ENCODE measurements around the gene RAB11B. TPM values are rescaled to one million over a fixed set of nuclear protein-coding genes. Genes with fewer than 3 reads are reported as not detected.
A peak's percentile ranks its signal among the peaks of the same experiment; 100 is the strongest.

RAB11B gene
- total RNA-seq, 1 donor from 2014 or later, result 191 TPM

GRCh38 chr19:8449830-8450229 lies 59.7 kb downstream of the RAB11B start:
- peak overlapping the region; percentile 64 for H3K27ac Mint-ChIP-seq
- H3K9me3 Mint-ChIP-seq (ENCODE audit: low read depth), result no peaks in the 10 kb centered on the region
- no peaks in the 10 kb centered on the region for H3K27me3 Mint-ChIP-seq
- peak overlapping the region; percentile 16 for H3K4me3 Mint-ChIP-seq (ENCODE audit: low read depth)
- no peak for DNase-seq (ENCODE audit: low spot score, unreplicated experiment)
- peaks cover 65% of the 10 kb centered on the region for H3K4me1 Mint-ChIP-seq (ENCODE audit: low read depth)
- TF ChIP-seq, protein P1, sequence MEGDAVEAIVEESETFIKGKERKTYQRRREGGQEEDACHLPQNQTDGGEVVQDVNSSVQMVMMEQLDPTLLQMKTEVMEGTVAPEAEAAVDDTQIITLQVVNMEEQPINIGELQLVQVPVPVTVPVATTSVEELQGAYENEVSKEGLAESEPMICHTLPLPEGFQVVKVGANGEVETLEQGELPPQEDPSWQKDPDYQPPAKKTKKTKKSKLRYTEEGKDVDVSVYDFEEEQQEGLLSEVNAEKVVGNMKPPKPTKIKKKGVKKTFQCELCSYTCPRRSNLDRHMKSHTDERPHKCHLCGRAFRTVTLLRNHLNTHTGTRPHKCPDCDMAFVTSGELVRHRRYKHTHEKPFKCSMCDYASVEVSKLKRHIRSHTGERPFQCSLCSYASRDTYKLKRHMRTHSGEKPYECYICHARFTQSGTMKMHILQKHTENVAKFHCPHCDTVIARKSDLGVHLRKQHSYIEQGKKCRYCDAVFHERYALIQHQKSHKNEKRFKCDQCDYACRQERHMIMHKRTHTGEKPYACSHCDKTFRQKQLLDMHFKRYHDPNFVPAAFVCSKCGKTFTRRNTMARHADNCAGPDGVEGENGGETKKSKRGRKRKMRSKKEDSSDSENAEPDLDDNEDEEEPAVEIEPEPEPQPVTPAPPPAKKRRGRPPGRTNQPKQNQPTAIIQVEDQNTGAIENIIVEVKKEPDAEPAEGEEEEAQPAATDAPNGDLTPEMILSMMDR (IDR thresholded peaks at IDR 0.05; ENCODE audit: unreplicated experiment), result no peak
- H3K36me3 Mint-ChIP-seq (ENCODE audit: insufficient read depth), result peaks cover 20% of the 10 kb centered on the region

DNA sequence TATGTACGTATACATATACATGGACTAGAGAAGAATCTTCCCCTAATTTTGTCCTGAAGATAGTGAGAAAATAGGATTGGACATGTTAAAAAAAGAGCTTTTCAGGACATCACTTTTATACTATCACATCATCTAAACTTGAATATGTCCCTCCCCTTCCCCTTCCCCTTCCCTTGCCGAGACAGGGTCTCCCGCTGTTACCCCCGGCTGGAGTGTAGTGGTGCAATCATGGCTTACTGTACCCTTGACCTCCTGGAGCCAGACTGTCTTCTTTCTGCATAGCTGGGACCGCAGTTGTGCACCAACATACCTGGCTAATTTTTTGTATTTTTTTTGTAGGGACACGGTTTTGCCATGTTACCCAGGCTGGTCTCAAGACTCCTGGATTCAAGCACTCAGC lies 61.2 kb downstream of the RAB11B start:
- H3K9me3 Mint-ChIP-seq (ENCODE audit: low read depth), result no peaks in the 10 kb centered on the region
- H3K4me1 Mint-ChIP-seq (ENCODE audit: low read depth), result peaks cover 58% of the 10 kb centered on the region
- H3K4me3 Mint-ChIP-seq (ENCODE audit: low read depth), result no peak overlapping the region
- peaks cover 25% of the 10 kb centered on the region for H3K36me3 Mint-ChIP-seq (ENCODE audit: insufficient read depth)
- no peak for DNase-seq (ENCODE audit: low spot score, unreplicated experiment)
- no peaks in the 10 kb centered on the region for H3K27me3 Mint-ChIP-seq
- TF ChIP-seq, protein P1 (IDR thresholded peaks at IDR 0.05; ENCODE audit: unreplicated experiment), result no peak
- peak overlapping the region; percentile 85 for H3K27ac Mint-ChIP-seq

- H3K4me3 Mint-ChIP-seq (ENCODE audit: low read depth), result no peak overlapping the region
- TF ChIP-seq, protein P1 (IDR thresholded peaks at IDR 0.05; ENCODE audit: unreplicated experiment), result no peak
- no peak for DNase-seq (ENCODE audit: low spot score, unreplicated experiment)
- H3K36me3 Mint-ChIP-seq (ENCODE audit: insufficient read depth), result peaks cover 25% of the 10 kb centered on the region
- H3K27ac Mint-ChIP-seq, result peak overlapping the region; percentile 85
- no peaks in the 10 kb centered on the region for H3K9me3 Mint-ChIP-seq (ENCODE audit: low read depth)
- H3K27me3 Mint-ChIP-seq, result no peaks in the 10 kb centered on the region
- H3K4me1 Mint-ChIP-seq (ENCODE audit: low read depth), result peaks cover 58% of the 10 kb centered on the region
Observed at GRCh38 chr19:8451885-8452284, 61.7 kb downstream of the RAB11B start.

DNA sequence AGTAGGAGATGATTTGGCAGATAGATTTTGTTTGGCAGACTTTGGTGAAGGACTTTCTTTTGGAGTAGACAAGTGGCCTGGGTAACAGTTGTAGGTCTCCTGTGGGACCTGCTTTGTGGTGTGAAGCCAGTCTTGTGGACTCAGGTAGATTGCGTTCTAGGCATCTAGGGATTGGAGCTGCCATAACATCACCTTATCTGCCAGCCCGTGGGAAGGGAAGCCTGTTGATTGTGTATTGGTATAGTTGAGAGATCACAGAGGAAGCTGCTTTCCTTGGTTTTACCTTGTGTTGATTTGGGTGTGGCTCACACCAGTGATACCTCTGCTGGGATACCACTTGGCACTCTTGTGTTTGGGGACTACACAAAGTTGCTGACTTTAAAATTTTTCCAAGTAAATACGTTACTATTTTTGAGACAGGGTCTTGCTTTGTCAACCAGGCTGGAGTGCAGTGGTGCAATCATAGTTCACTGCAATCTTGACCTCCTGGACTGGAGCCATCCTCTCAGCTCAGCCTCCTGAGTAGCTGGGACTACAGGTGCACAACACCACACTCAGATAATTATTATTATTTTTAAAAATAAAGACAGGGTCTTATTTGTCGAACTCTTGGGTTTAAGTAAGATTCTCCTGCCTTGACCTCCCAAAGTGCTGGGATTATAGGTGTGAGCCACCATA lies 62.4 kb downstream of the RAB11B start:
- peaks cover 19% of the 10 kb centered on the region for H3K36me3 Mint-ChIP-seq (ENCODE audit: insufficient read depth)
- H3K9me3 Mint-ChIP-seq (ENCODE audit: low read depth), result no peaks in the 10 kb centered on the region
- peak overlapping the region; percentile 56 for H3K27ac Mint-ChIP-seq
- TF ChIP-seq, protein P1 (IDR thresholded peaks at IDR 0.05; ENCODE audit: unreplicated experiment), result no peak
- no peak overlapping the region for H3K4me3 Mint-ChIP-seq (ENCODE audit: low read depth)
- H3K27me3 Mint-ChIP-seq, result no peaks in the 10 kb centered on the region
- DNase-seq (ENCODE audit: low spot score, unreplicated experiment), result no peak
- H3K4me1 Mint-ChIP-seq (ENCODE audit: low read depth), result peaks cover 56% of the 10 kb centered on the region

GRCh38 chr19:8453616-8454015 lies 63.5 kb downstream of the RAB11B start:
- Mint-ChIP-seq H3K9me3 (ENCODE audit: low read depth) (no peaks in the 10 kb centered on the region), H3K27me3 (no peaks in the 10 kb centered on the region), H3K36me3 (ENCODE audit: insufficient read depth) (peaks cover 16% of the 10 kb centered on the region), H3K4me3 (ENCODE audit: low read depth) (no peak overlapping the region), H3K4me1 (ENCODE audit: low read depth) (peaks cover 60% of the 10 kb centered on the region), H3K27ac (peak overlapping the region; percentile 37)
- no peak for DNase-seq (ENCODE audit: low spot score, unreplicated experiment)
- TF ChIP-seq, protein P1 (IDR thresholded peaks at IDR 0.05; ENCODE audit: unreplicated experiment), result no peak

Small RNA genes lying within 50 kb of the gene (microRNA-seq; reads per million reads assigned to microRNA genes)
- gene MIR4999 (ENCODE audit: borderline number of aligned reads, unreplicated experiment), result 2.4 reads per million

Other genes starting within 250 kb of the RAB11B start
- 121 and 122 TPM in 2 replicates for gene FBN3, start 240.8 kb upstream of the RAB11B start, total RNA-seq
- 67.5 and 78.4 TPM in 2 replicates for gene CERS4, start 181.0 kb upstream of the RAB11B start, total RNA-seq
- gene CD320, start 82.0 kb upstream of the RAB11B start, total RNA-seq, result 59.7 and 63.1 TPM in 2 replicates
- gene NDUFA7, start 69.0 kb upstream of the RAB11B start, total RNA-seq, result 46.3 and 55.3 TPM in 2 replicates
- 1,546 and 1,552 TPM in 2 replicates for gene RPS28, start 68.9 kb upstream of the RAB11B start, total RNA-seq
- gene KANK3, start 47.1 kb upstream of the RAB11B start, total RNA-seq, result 0.36 and 0.91 TPM in 2 replicates
- 0.77 and 1.1 TPM in 2 replicates for gene ANGPTL4, start 26.2 kb upstream of the RAB11B start, total RNA-seq
- gene MARCHF2, start 22.9 kb downstream of the RAB11B start, total RNA-seq, result 21.3 and 23.0 TPM in 2 replicates
- gene HNRNPM, start 54.6 kb downstream of the RAB11B start, total RNA-seq, result 320 and 333 TPM in 2 replicates
- 0.89 and 1.3 TPM in 2 replicates for gene PRAM1, start 112.3 kb downstream of the RAB11B start, total RNA-seq
- gene ZNF414, start 123.8 kb downstream of the RAB11B start, total RNA-seq, result 31.5 and 37.7 TPM in 2 replicates
- 0.16 and 0.55 TPM in 2 replicates for gene MYO1F, start 187.1 kb downstream of the RAB11B start, total RNA-seq
- 53.0 and 59.1 TPM in 2 replicates for gene ADAMTS10, start 220.4 kb downstream of the RAB11B start, total RNA-seq
- not detected in 2 replicates for gene NFILZ, start 240.3 kb downstream of the RAB11B start, total RNA-seq

Measured in progenitor cell of endocrine pancreas (in vitro differentiated cells).